BLaER1 treated with 17β-estradiol and CSF1 and Interleukin-3, amounts not matched to agents 10 nM and 100 nM (cell line): ENCODE data around the gene CLIP2.
"Not testable (repeated sequence)": the region's sequence is repeated elsewhere in the genome, so short reads cannot be mapped to it uniquely, and the experiment has no call there.

Experiments
- H3K27ac ChIP-seq, 11 experiments: shearing (Covaris generic); formaldehyde crosslinking; 2 replicates each; pipeline ENCODE4 v1.8.1; 2022
- H3K27me3 ChIP-seq, 11 experiments: shearing (Covaris generic); formaldehyde crosslinking; 2 replicates each; pipeline ENCODE4 v1.8.1; 2022
- H3K36me3 ChIP-seq, 11 experiments: shearing (Covaris generic); formaldehyde crosslinking; 2 replicates each; pipeline ENCODE4 v1.8.1; 2022
- H3K4me1 ChIP-seq, 10 experiments: shearing (Covaris generic); formaldehyde crosslinking; 2 replicates each; pipeline ENCODE4 v1.8.1; 2022
- H3K4me2 ChIP-seq, 11 experiments: shearing (Covaris generic); formaldehyde crosslinking; 2 replicates each; pipeline ENCODE4 v1.8.1; 2022
- H3K4me3 ChIP-seq, 10 experiments: shearing (Covaris generic); formaldehyde crosslinking; 2 replicates each; pipeline ENCODE4 v1.8.1; 2022
- H3K9ac ChIP-seq, 11 experiments: shearing (Covaris generic); formaldehyde crosslinking; 2 replicates each; pipeline ENCODE4 v1.8.1; 2022
- H3K9me3 ChIP-seq, 11 experiments: shearing (Covaris generic); formaldehyde crosslinking; replicated peaks in 1 of 11; 2 replicates each; pipeline ENCODE4 v1.8.1; 2022
- H4K20me1 ChIP-seq, 11 experiments: shearing (Covaris generic); formaldehyde crosslinking; 2 replicates each; pipeline ENCODE4 v1.8.1; 2022
- Cebpa-rat ChIP-seq, 11 experiments: shearing (Covaris generic); IDR thresholded peaks; 2 replicates each; pipeline ENCODE4 v1.8.1; 2022

CLIP2 gene

DNA sequence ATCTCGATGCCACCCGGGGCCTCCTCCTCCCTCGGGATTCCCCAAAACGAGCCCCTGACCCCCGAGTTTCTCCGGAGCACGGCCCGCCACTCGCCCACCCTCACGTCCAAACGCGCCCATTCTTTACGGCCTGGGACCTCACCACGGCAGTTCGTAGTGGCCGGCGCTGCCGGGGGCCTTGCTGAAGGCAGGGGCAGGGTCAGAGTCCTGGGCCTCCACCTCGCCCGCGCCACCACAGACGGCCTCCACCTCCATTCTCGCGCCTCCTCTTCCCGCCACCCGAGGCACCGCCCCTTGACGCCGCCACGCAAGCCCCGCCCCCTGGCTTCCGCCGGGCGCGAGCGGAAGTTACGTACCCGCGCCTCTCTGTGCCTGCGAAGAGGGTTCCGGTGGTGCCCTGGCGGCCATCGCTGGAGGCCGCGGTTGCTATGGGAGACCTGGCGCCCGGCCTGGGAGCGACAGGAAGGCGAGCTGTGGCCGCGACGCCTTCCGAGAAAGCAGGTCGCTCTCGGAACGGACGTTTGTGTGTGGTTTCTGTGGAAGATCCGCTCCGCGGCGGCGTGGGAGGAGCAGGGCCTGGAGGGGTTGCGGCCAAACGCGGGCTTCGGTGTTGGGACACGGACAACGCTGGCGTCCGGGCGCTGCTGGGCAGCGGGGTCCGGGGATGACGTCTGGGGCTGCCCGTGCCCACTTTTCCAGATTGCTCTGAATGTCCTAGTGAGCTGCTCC, 34.9 kb upstream of the CLIP2 start, which contains the start of gene RFC2:
Gene RFC2 (minus strand): TSS at position 271 of the 729 bp plus-strand sequence. CDS start 16 bp downstream, at position 255.
- Histone ChIP-seq H3K27me3 (no peaks in the 10 kb centered on the region), H3K9me3 (no peaks in the 10 kb centered on the region), H3K4me1 (peaks cover 47 to 82% (median 63%) of the 10 kb centered on the region in 10 experiments), H3K4me3 (peak within 1 kb of the TSS; percentile 80 to 98 (median 88)), H3K27ac (peak within 1 kb of the TSS; percentile 82 to 94 (median 91)), H3K4me2 (peak within 1 kb of the TSS; percentile 81 to 99 (median 96)), H3K36me3 (peaks cover 22 to 41% (median 32%) of the 10 kb centered on the region in 11 experiments), H4K20me1 (peaks cover 0 to 11% (median 0%) of the 10 kb centered on the region in 11 experiments; a peak in 2 of 22 replicates), H3K9ac (peak within 1 kb of the TSS; percentile 88 to 97 (median 94))
- no peak for TF ChIP-seq Cebpa-rat (IDR thresholded peaks at IDR 0.05)

GRCh38 chr7:74254858-74255379, 34.3 kb upstream of the CLIP2 start:
- no peaks in the 10 kb centered on the region for H3K9me3 ChIP-seq
- H3K9ac ChIP-seq, result peak overlapping the region; percentile 88 to 97 (median 94)
- peak overlapping the region; percentile 80 to 98 (median 88) for H3K4me3 ChIP-seq
- H3K27me3 ChIP-seq, result no peaks in the 10 kb centered on the region
- peak overlapping the region; percentile 66 to 94 (median 91) for H3K27ac ChIP-seq
- peaks cover 0 to 11% (median 0%) of the 10 kb centered on the region in 11 experiments; a peak in 2 of 22 replicates for H4K20me1 ChIP-seq
- no peak for TF ChIP-seq Cebpa-rat (IDR thresholded peaks at IDR 0.05)
- H3K36me3 ChIP-seq, result peaks cover 15 to 34% (median 26%) of the 10 kb centered on the region in 11 experiments
- peak overlapping the region; percentile 81 to 97 (median 93) for H3K4me2 ChIP-seq
- peaks cover 47 to 82% (median 68%) of the 10 kb centered on the region in 10 experiments for H3K4me1 ChIP-seq

DNA sequence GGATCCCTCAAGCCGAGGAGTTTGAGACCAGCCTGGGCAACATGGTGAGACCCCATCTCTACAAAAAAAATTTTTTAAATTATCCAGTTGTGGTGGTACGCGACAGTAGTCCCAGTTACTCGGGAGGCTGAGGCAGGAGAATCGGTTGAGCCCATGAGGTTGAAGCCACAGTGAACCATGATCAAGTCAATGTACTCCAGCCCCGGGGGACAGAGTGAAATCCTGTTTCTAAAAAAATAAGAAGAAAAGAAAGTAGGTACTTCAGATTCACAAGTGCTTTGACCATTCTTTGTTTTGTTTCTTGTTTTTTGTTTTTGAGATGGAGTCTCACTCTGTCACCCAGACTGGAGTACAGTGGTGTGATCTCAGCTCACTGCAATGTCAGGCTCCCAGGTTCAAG, 33.7 kb upstream of the CLIP2 start:
- Histone ChIP-seq H3K27ac (peak overlapping the region; percentile 66 to 94 (median 91); a peak in 21 of 22 replicates), H4K20me1 (peaks cover 0 to 11% (median 0%) of the 10 kb centered on the region in 11 experiments; a peak in 2 of 22 replicates), H3K4me2 (peak overlapping the region; percentile 81 to 97 (median 93)), H3K4me3 (peak overlapping the region; percentile 80 to 98 (median 88)), H3K4me1 (peaks cover 47 to 79% (median 67%) of the 10 kb centered on the region in 10 experiments), H3K9ac (peak overlapping the region; percentile 88 to 97 (median 94); a peak in 21 of 22 replicates), H3K36me3 (peaks cover 10 to 29% (median 20%) of the 10 kb centered on the region in 11 experiments)
- not testable (repeated sequence) for H3K9me3 ChIP-seq, H3K27me3 ChIP-seq

DNA sequence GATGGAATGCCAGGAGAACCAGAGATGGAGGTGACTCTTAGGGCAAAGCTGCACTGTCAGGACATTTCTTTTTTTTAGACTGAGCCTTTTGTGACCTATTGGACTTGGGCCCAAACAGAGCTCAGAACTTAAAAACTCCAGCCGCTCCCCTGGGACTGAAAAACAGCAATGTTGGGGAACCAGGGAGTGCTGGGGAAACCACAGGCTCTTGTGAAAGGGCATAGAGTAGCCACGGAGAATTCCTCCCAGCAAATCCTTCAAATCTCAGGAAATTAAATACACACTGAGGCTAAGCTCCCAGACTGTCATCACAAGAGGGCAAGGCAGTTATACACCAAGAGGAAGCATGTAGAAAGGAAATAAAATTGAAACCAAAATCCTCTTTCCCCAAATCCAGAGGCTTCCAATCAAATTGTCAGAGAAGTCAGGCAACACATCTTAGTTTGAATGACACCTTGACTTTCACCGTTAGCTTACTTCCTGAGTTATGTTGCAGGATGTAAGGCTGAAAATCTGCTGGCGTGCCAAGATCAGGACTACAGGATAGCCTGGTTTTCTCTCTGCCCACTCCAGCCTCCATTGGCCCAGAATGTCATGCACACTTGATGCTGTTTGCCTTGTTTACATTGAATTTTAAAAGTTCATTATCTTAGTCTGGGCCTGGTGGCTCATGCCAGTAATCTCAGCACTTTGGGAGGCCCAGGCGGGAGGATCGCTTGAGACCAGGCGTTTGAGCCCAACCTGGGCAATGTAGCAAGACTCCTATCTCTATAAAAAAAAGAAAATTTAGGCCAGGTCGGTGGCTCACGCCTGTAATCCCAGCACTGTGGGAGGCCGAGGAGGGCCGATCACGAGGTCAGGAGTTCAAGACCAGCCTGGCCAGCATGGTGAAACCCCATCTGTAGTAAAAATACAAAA, 32.5 kb upstream of the CLIP2 start:
- Histone ChIP-seq H3K4me2 (peak overlapping the region; percentile 81 to 97 (median 93)), H3K4me1 (peaks cover 47 to 69% (median 64%) of the 10 kb centered on the region in 10 experiments), H3K27ac (peak overlapping the region in 10 of 11 experiments; percentile 20 to 94 (median 88); a peak in 20 of 22 replicates), H3K9me3 (no peaks in the 10 kb centered on the region), H3K27me3 (no peaks in the 10 kb centered on the region), H3K9ac (peak overlapping the region in 10 of 11 experiments; percentile 22 to 96 (median 62); a peak in 16 of 22 replicates), H4K20me1 (peaks cover 0 to 11% (median 0%) of the 10 kb centered on the region in 11 experiments; a peak in 2 of 22 replicates), H3K4me3 (peak overlapping the region in 5 of 10 experiments; percentile 3 to 98 (median 18); a peak in 5 of 20 replicates), H3K36me3 (peaks cover 0 to 16% (median 8%) of the 10 kb centered on the region in 11 experiments; a peak in 9 of 22 replicates)
- TF ChIP-seq Cebpa-rat (IDR thresholded peaks at IDR 0.05), result no peak

GRCh38 chr7:74258639-74259038, 30.6 kb upstream of the CLIP2 start:
- Histone ChIP-seq H3K4me2 (peak overlapping the region; percentile 54 to 97 (median 93); a peak in 19 of 22 replicates), H3K9ac (peak overlapping the region in 2 of 11 experiments; percentile 12 to 18; a peak in 1 of 22 replicates), H3K27ac (no peak overlapping the region; a peak in 1 of 22 replicates), H3K9me3 (no peaks in the 10 kb centered on the region), H3K4me3 (no peak overlapping the region), H3K4me1 (peaks cover 35 to 68% (median 59%) of the 10 kb centered on the region in 10 experiments), H3K27me3 (no peaks in the 10 kb centered on the region), H4K20me1 (no peaks in the 10 kb centered on the region), H3K36me3 (no peaks in the 10 kb centered on the region)
- TF ChIP-seq Cebpa-rat (IDR thresholded peaks at IDR 0.05), result no peak

DNA sequence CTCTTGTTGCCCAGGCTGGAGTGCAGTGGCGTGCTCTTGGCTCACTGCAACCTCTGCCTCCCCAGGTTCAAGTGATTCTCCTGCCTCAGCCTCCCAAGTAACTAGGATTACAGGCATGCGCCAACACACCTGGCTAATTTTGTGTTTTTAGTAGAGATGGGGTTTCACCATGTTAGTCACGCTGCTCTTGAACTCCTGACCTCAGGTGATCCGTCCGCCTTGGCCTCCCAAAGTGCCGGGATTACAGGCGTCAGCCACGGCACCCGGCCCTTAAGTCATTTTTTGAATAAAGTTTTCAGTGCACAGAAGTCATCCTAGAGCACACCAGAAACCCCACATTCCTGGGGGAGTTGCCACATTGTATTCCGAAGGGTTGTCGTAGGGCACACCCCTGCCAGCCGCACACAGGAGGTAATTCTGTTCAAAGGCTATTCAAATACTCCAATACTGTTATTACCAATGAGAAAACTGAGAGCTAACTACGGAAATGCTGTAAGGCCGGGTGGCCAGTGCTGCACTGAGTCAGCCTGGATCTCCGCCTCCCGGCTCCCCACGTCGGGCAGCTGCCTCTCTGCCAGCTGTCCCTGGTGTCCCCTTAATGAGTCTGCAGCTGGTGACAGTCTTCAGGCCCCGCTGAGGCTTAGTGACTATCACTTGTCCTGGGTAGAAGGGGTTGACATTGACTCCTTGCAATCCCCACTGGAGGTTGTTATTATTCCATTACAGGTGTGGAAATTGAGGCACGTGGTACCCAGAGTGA, 26.4 kb upstream of the CLIP2 start:
- no peaks in the 10 kb centered on the region for H4K20me1 ChIP-seq
- H3K27ac ChIP-seq, result peak overlapping the region in 6 of 11 experiments; percentile 3 to 65 (median 24); a peak in 5 of 22 replicates
- no peak overlapping the region for H3K4me3 ChIP-seq
- H3K9me3 ChIP-seq, result no peaks in the 10 kb centered on the region
- no peak for TF ChIP-seq Cebpa-rat (IDR thresholded peaks at IDR 0.05)
- no peaks in the 10 kb centered on the region for H3K36me3 ChIP-seq
- H3K9ac ChIP-seq, result no peak overlapping the region
- peak overlapping the region in 3 of 11 experiments; percentile 30 to 63 (median 46); a peak in 8 of 22 replicates for H3K4me2 ChIP-seq
- H3K27me3 ChIP-seq, result no peaks in the 10 kb centered on the region
- H3K4me1 ChIP-seq, result peaks cover 38 to 79% (median 68%) of the 10 kb centered on the region in 10 experiments

DNA sequence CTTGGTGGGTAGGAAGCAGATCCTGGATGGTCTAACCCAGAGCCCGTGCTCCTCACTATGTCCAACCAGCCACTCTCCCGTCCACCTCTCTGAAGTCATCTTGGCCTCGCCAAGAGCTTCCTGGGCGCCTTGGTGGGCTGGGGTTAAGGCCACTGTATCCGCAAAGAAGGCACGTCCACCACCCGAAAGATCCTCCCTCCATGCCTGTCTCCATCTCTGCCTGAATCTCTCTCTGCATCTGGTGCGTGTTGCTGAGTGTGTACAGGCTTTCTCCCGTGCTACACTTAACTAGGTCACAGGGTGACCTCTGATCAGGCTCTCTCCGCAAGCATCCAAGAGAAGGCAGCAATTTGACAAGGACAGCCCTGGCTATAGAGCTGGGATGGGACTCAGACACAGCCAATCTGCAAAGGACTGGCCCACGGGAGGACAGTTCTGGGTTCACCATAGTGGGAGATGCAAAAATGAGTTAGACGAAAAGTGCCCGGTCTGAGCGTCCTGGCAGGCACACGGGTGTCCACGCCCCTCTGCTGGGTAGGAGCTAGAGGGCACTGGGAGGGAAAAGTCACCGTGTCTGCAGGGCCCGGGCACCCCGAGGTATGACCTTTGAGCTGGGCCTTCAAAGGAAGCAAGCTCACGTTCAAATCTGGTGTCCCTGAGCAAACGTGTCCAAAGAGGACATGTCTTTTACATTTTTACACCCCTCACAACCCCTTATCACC, 25.6 kb upstream of the CLIP2 start:
- H3K36me3 ChIP-seq, result no peaks in the 10 kb centered on the region
- no peak overlapping the region for H3K9ac ChIP-seq
- peak overlapping the region in 5 of 11 experiments; percentile 3 to 89 (median 46); a peak in 8 of 22 replicates for H3K4me2 ChIP-seq
- no peak for TF ChIP-seq Cebpa-rat (IDR thresholded peaks at IDR 0.05)
- no peak overlapping the region for H3K4me3 ChIP-seq
- H4K20me1 ChIP-seq, result no peaks in the 10 kb centered on the region
- H3K4me1 ChIP-seq, result peaks cover 32 to 79% (median 67%) of the 10 kb centered on the region in 10 experiments
- no peaks in the 10 kb centered on the region for H3K9me3 ChIP-seq
- H3K27ac ChIP-seq, result peak overlapping the region in 6 of 11 experiments; percentile 3 to 65 (median 45); a peak in 7 of 22 replicates
- H3K27me3 ChIP-seq, result no peaks in the 10 kb centered on the region
